Hepatocyte (in vitro differentiated cells): ENCODE measurements around the gene C6orf163.

Source experiments
- EZH2 ChIP-seq: fragments of 200-600 bp; sonication (generic); IDR thresholded peaks from 2 replicates; pipeline ENCODE4 v1.6.1; 2016; ENCODE audit warnings: antibody characterized with exemption, mild to moderate bottlenecking, borderline replicate concordance
- EZH2phosphoT487 ChIP-seq: fragments of 200-600 bp; sonication (generic); IDR thresholded peaks from one replicate; pipeline ENCODE4 v1.6.1; 2018; ENCODE audit warnings: antibody characterized with exemption, mild to moderate bottlenecking, low read depth, moderate library complexity; ENCODE audit not compliant: unreplicated experiment, severe bottlenecking
- TF ChIP-seq, protein P1 (sequence below): fragments of 200-600 bp; sonication (generic); IDR thresholded peaks from 2 replicates; pipeline ENCODE4 v1.5.1; 2016; ENCODE audit warnings: antibody characterized with exemption, mild to moderate bottlenecking; ENCODE audit not compliant: poor library complexity

DNA sequence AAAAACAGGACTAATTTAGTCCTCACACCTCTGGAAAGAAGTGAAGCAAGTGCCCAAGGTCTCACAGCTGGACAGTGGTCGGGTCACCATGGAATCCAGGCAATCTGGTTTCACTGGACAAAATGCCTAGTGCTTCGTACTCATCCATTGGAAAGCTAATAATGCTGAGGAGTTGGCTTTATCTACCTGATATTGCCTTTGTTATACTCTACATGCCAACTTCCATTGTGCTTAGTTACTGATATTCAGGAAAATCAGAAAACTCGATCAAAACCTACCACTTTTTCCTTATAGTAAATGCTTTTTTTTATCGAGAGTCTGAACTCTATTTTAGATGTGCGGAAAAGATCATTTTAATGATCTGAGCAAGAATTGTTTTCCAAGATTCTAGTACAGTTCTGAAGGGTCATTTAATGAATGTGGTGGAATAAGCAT lies 64.1 kb downstream of the C6orf163 start:
- TF ChIP-seq, protein P1, sequence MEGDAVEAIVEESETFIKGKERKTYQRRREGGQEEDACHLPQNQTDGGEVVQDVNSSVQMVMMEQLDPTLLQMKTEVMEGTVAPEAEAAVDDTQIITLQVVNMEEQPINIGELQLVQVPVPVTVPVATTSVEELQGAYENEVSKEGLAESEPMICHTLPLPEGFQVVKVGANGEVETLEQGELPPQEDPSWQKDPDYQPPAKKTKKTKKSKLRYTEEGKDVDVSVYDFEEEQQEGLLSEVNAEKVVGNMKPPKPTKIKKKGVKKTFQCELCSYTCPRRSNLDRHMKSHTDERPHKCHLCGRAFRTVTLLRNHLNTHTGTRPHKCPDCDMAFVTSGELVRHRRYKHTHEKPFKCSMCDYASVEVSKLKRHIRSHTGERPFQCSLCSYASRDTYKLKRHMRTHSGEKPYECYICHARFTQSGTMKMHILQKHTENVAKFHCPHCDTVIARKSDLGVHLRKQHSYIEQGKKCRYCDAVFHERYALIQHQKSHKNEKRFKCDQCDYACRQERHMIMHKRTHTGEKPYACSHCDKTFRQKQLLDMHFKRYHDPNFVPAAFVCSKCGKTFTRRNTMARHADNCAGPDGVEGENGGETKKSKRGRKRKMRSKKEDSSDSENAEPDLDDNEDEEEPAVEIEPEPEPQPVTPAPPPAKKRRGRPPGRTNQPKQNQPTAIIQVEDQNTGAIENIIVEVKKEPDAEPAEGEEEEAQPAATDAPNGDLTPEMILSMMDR, result no peak
- TF ChIP-seq EZH2 (no peak), EZH2phosphoT487 (no peak)
